ENCODE data around the gene NKIRAS1. TPM values are rescaled to one million over a fixed set of nuclear protein-coding genes. Genes with fewer than 3 reads are reported as not detected.
"Not testable (repeated sequence)": the region's sequence is repeated elsewhere in the genome, so short reads cannot be mapped to it uniquely, and the experiment has no call there.

Gene NKIRAS1
- polyA plus RNA-seq, 1 donor: 14.7 TPM

- DNase-seq: no peak
These were observed 21.6 kb downstream of the NKIRAS1 start for GRCh38 chr3:23895181-23895580.

GRCh38 chr3:23894254-23895061 is 22.3 kb downstream of the NKIRAS1 start:
- no peak for DNase-seq

- DNase-seq: no peak
These were observed 26.8 kb downstream of the NKIRAS1 start for GRCh38 chr3:23889950-23890349.

- no peak for DNase-seq
These were observed 27.4 kb downstream of the NKIRAS1 start for GRCh38 chr3:23889386-23889785.

GRCh38 chr3:23888617-23889228 is 28.1 kb downstream of the NKIRAS1 start:
- no peak for DNase-seq

- DNase-seq: no peak
These were observed 30.5 kb downstream of the NKIRAS1 start for GRCh38 chr3:23886311-23886710.

GRCh38 chr3:23885210-23885609 is 31.6 kb downstream of the NKIRAS1 start:
- no peak for DNase-seq

- no peak for DNase-seq
These were observed 32.3 kb downstream of the NKIRAS1 start for GRCh38 chr3:23884481-23884880.

- no peak for DNase-seq
These were observed 34.3 kb downstream of the NKIRAS1 start for GRCh38 chr3:23882487-23882918.

GRCh38 chr3:23881993-23882392 is 34.8 kb downstream of the NKIRAS1 start:
- DNase-seq: not testable (repeated sequence)

GRCh38 chr3:23880703-23881339 is 36.0 kb downstream of the NKIRAS1 start:
- no peak for DNase-seq

GRCh38 chr3:23879485-23879884 is 37.3 kb downstream of the NKIRAS1 start:
- DNase-seq: no peak

- no peak for DNase-seq
These were observed 39.3 kb downstream of the NKIRAS1 start for GRCh38 chr3:23877329-23877980.

- no peak for DNase-seq
These were observed 39.9 kb downstream of the NKIRAS1 start for GRCh38 chr3:23876923-23877322.

GRCh38 chr3:23875113-23875725 is 41.6 kb downstream of the NKIRAS1 start:
- DNase-seq: no peak

- DNase-seq: no peak
These were observed 42.3 kb downstream of the NKIRAS1 start for GRCh38 chr3:23874359-23875112.

GRCh38 chr3:23873941-23874340 is 42.8 kb downstream of the NKIRAS1 start:
- no peak for DNase-seq

- no peak for DNase-seq
These were observed 44.5 kb downstream of the NKIRAS1 start for GRCh38 chr3:23872330-23872729.

- DNase-seq: not testable (repeated sequence)
These were observed 45.4 kb downstream of the NKIRAS1 start for GRCh38 chr3:23871361-23871760.

GRCh38 chr3:23870663-23871043 is 46.1 kb downstream of the NKIRAS1 start:
- DNase-seq: not testable (repeated sequence)

GRCh38 chr3:23869977-23870662 is 46.7 kb downstream of the NKIRAS1 start:
- no peak for DNase-seq
